Gastrocnemius medialis (tissue), 4 donors: Measurements from ENCODE around the gene PELO. TPM values are rescaled to one million over a fixed set of nuclear protein-coding genes. Genes with fewer than 3 reads are reported as not detected.

Experiments
- ATAC-seq, 2 donors: fragments of 150-250 bp; one replicate each; pipeline ENCODE4 v1.9.1; 2016
- DNase-seq, 2 donors: peaks; one replicate each; pipeline ENCODE4 v3.0.0-alpha.2; 2019
- H3K27ac ChIP-seq, 4 donors: fragments of 200-600 bp; sonication (generic); 1 replicate in 1 of 4; 2 replicates in 3 of 4; pipeline ENCODE4 v1.5.1; 2016 to 2018; ENCODE audit warnings: mild to moderate bottlenecking in 2 of 4, moderate library complexity in 1 of 4
- H3K27me3 ChIP-seq, 3 donors: fragments of 200-600 bp; sonication (generic) in 2 of 3; 1 replicate in 1 of 3; 2 replicates in 2 of 3; pipeline versions ENCODE4 v1.5.1 to v1.6.0; 2016 to 2019; ENCODE audit warnings: mild to moderate bottlenecking in 1 of 3, moderate library complexity in 1 of 3
- H3K36me3 ChIP-seq, 2 donors: fragments of 200-600 bp; sonication (generic) in 1 of 2; one replicate each; pipeline ENCODE4 v1.5.1; 2017 to 2018
- H3K4me1 ChIP-seq, 2 donors: fragments of 200-600 bp; sonication (generic) in 1 of 2; one replicate each; pipeline ENCODE4 v1.5.1; 2016 to 2017; ENCODE audit warnings: mild to moderate bottlenecking in 2 of 2
- H3K4me3 ChIP-seq, 4 donors: fragments of 200-600 bp; sonication (generic) in 3 of 4; 1 replicate in 1 of 4; 2 replicates in 3 of 4; pipeline ENCODE4 v1.5.1; 2016 to 2019; ENCODE audit warnings: mild to moderate bottlenecking in 2 of 4
- H3K9me3 ChIP-seq, 3 donors: fragments of 200-600 bp; sonication (generic) in 2 of 3; 1 replicate in 1 of 3; 2 replicates in 2 of 3; pipeline ENCODE4 v1.5.1; 2016 to 2019
- CTCF ChIP-seq, 5 experiments: fragments of 450-650 bp in 3 of 5; fragments of 200-600 bp in 2 of 5; sonication (generic) in 2 of 5; IDR thresholded peaks in 4 of 5; conservative IDR thresholded peaks in 1 of 5; 1 replicate in 4 of 5; 2 replicates in 1 of 5; pipeline ENCODE4 v1.5.1; 2016 to 2019; ENCODE audit warnings: antibody characterized with exemption in 5 of 5, mild to moderate bottlenecking in 3 of 5, moderate library complexity in 3 of 5
- POLR2A ChIP-seq, 2 donors: fragments of 450-650 bp; IDR thresholded peaks; one replicate each; pipeline ENCODE4 v1.6.1; 2017; ENCODE audit warnings: antibody characterized with exemption in 2 of 2, mild to moderate bottlenecking in 2 of 2, moderate library complexity in 2 of 2
- in situ Hi-C, 4 donors: fragments of 200-750 bp; cut with MboI; loops; one replicate each; pipeline versions ENCODE4 v1.15.0 to v1.8.0; 2017; ENCODE audit warnings: low sequenced_read_pairs in 4 of 4
- intact Hi-C: fragments of 100-400 bp; cut with DNase I; formaldehyde crosslinking; loops from one replicate; pipeline ENCODE4 v1.15.1; 2023; ENCODE audit warnings: low total_unique reads
- total RNA-seq, 4 donors: library from RNA; depleted of rRNA; stranded (reverse); fragments of >200 nt; gene quantifications; one replicate each; pipeline versions ENCODE4 v1.1.0 to v1.2.3, GENCODE V29; 2016

PELO gene
- total RNA-seq, 4 donors from 2014 or later = 13.8 to 28.5 (median 18.5) TPM

- ATAC-seq (no peak), DNase-seq (no peak)
- peaks cover 0 to 7% (median 0%) of the 10 kb centered on the region in 3 donors for H3K27me3 ChIP-seq
- peak overlapping the region; percentile 61 to 76 (median 68) for H3K4me3 ChIP-seq
- intact Hi-C loops (loop anchor here (2.0 to 5.0 kb wide), 2 partner anchors 95 to 128 kb away; no protein-coding TSS in a partner anchor), in situ Hi-C loops (loop anchor here in 1 of 4 donors (25.0 kb wide), 1 partner anchor 125 kb away; no protein-coding TSS in a partner anchor)
- H3K9me3 ChIP-seq = no peaks in the 10 kb centered on the region
- peaks cover 7 to 11% of the 10 kb centered on the region in 2 donors for H3K4me1 ChIP-seq
- TF ChIP-seq POLR2A (IDR thresholded peaks at IDR 0.05) (no peak), CTCF (IDR thresholded peaks at IDR 0.05 in 4 of 5, conservative IDR thresholded peaks at IDR 0.05 in 1 of 5) (peak in 1 of 5 experiments; percentile 31)
- no peaks in the 10 kb centered on the region for H3K36me3 ChIP-seq
- H3K27ac ChIP-seq = peak overlapping the region; percentile 68 to 83 (median 76)
Observed at GRCh38 chr5:52786949-52787599, 642 bp upstream of the PELO start.

- Histone ChIP-seq H3K36me3 (no peaks in the 10 kb centered on the region), H3K27ac (peak overlapping the region; percentile 68 to 83 (median 76)), H3K4me3 (peak overlapping the region; percentile 61 to 76 (median 68)), H3K9me3 (no peaks in the 10 kb centered on the region), H3K27me3 (peaks cover 0 to 7% (median 0%) of the 10 kb centered on the region in 3 donors), H3K4me1 (peaks cover 7 to 11% of the 10 kb centered on the region in 2 donors)
- ATAC-seq = no peak
- intact Hi-C loops = loop anchor here (5.0 kb wide), 1 partner anchor 96 kb away; no protein-coding TSS in a partner anchor
- no peak for DNase-seq
- TF ChIP-seq POLR2A (IDR thresholded peaks at IDR 0.05) = no peak
- TF ChIP-seq CTCF (IDR thresholded peaks at IDR 0.05 in 4 of 5, conservative IDR thresholded peaks at IDR 0.05 in 1 of 5) = no peak
- in situ Hi-C loops = loop anchor here in 1 of 4 donors (25.0 kb wide), 1 partner anchor 124 kb away; no protein-coding TSS in a partner anchor
Observed at GRCh38 chr5:52788505-52788821, 747 bp downstream of the PELO start.

- no peak for ATAC-seq
- Histone ChIP-seq H3K27ac (peak overlapping the region; percentile 68 to 83 (median 76)), H3K4me1 (peaks cover 7 to 13% of the 10 kb centered on the region in 2 donors)
Observed at GRCh38 chr5:52789378-52789777, 1.7 kb downstream of the PELO start.

GRCh38 chr5:52789851-52790250 lies 2.1 kb downstream of the PELO start:
- in situ Hi-C loops = loop anchor here in 1 of 4 donors (25.0 kb wide), 1 partner anchor 122 kb away; no protein-coding TSS in a partner anchor
- intact Hi-C loops = loop anchor here (5.0 kb wide), 1 partner anchor 98 kb away; no protein-coding TSS in a partner anchor
- ATAC-seq = no peak
- peak overlapping the region; percentile 68 to 83 (median 76) for H3K27ac ChIP-seq
- H3K4me1 ChIP-seq = peaks cover 9 to 16% of the 10 kb centered on the region in 2 donors
- H3K4me3 ChIP-seq = peak overlapping the region; percentile 61 to 76 (median 68)
- DNase-seq = no peak
- H3K27me3 ChIP-seq = peaks cover 0 to 7% (median 0%) of the 10 kb centered on the region in 3 donors
- H3K9me3 ChIP-seq = no peaks in the 10 kb centered on the region
- H3K36me3 ChIP-seq = no peaks in the 10 kb centered on the region
- no peak for TF ChIP-seq CTCF (IDR thresholded peaks at IDR 0.05 in 4 of 5, conservative IDR thresholded peaks at IDR 0.05 in 1 of 5)
- TF ChIP-seq POLR2A (IDR thresholded peaks at IDR 0.05) = no peak

More at GRCh38 chr5:52789378-52789777, 1.7 kb downstream of the PELO start:
- peaks cover 0 to 7% (median 0%) of the 10 kb centered on the region in 3 donors for H3K27me3 ChIP-seq
- in situ Hi-C loops (loop anchor here in 1 of 4 donors (25.0 kb wide), 1 partner anchor 123 kb away; no protein-coding TSS in a partner anchor), intact Hi-C loops (loop anchor here (5.0 kb wide), 1 partner anchor 97 kb away; no protein-coding TSS in a partner anchor)
- DNase-seq = no peak
- TF ChIP-seq CTCF (IDR thresholded peaks at IDR 0.05 in 4 of 5, conservative IDR thresholded peaks at IDR 0.05 in 1 of 5) = no peak
- TF ChIP-seq POLR2A (IDR thresholded peaks at IDR 0.05) = no peak
- no peaks in the 10 kb centered on the region for H3K36me3 ChIP-seq
- H3K9me3 ChIP-seq = no peaks in the 10 kb centered on the region
- peak overlapping the region; percentile 61 to 76 (median 68) for H3K4me3 ChIP-seq
